ENCODE data around the gene ELMO3. TPM values are rescaled to one million over a fixed set of nuclear protein-coding genes. Genes with fewer than 3 reads are reported as not detected.

ELMO3 gene
- total and polyA plus RNA-seq, 2 of the 4 experiments (the other 2 are of a cell fraction): 0.36 to 1.6 TPM

GRCh38 chr16:67165121-67166078, 33.5 kb upstream of the ELMO3 start:
- no peak overlapping the region for H4K5ac ChIP-seq (ENCODE audit: low read depth, low read length)
- no peak overlapping the region for H2BK20ac ChIP-seq (ENCODE audit: low read depth, low read length)
- peaks cover 7% of the 10 kb centered on the region; the same call in 1 of the 2 replicates for H3K9me1 ChIP-seq (ENCODE audit: insufficient read depth, low read length)
- no peak overlapping the region for H2AK5ac ChIP-seq (ENCODE audit: low read depth, low read length)
- H2AFZ ChIP-seq (replicated peaks; ENCODE audit: low read length, poor library complexity): peak overlapping the region; percentile 33
- DNase-seq: no peak
- H3K18ac ChIP-seq (ENCODE audit: low read depth, low read length): no peak overlapping the region
- H3K4me3 ChIP-seq (ENCODE audit: insufficient read depth, low read depth, low read length): no peak overlapping the region
- H3K23ac ChIP-seq (ENCODE audit: low read depth, low read length): no peak overlapping the region
- intact Hi-C loops (cut with micrococcal nuclease): no loop called here
- peaks cover 24% of the 10 kb centered on the region; the same call in 1 of the 2 replicates for H3K27me3 ChIP-seq (ENCODE audit: control insufficient read depth, insufficient read depth, low read length)
- ChIA-PET POLR2A (ENCODE audit: unreplicated experiment) (no interaction called here), CTCF (no interaction called here)
- WGBS, 2 experiments (ENCODE audit: extremely low coverage in 2 of 2, insufficient read length in 1 of 2): 31% methylated on average over 29 of the region's 85 CpGs; no CpG with 5 or more reads in 1 of the 2 experiments
- peaks cover 3% of the 10 kb centered on the region; the same call in 1 of the 2 replicates for H3K36me3 ChIP-seq (ENCODE audit: control insufficient read depth, insufficient read depth, low read length)
- no peak overlapping the region for H4K91ac ChIP-seq (ENCODE audit: insufficient read depth, low read depth, low read length)
- H2BK120ac ChIP-seq (ENCODE audit: low read depth, low read length): no peak overlapping the region
- no peaks in the 10 kb centered on the region for H4K20me1 ChIP-seq (ENCODE audit: insufficient read depth, low read length)
- H3K9me3 ChIP-seq (ENCODE audit: control insufficient read depth, insufficient read depth, low read length): no peaks in the 10 kb centered on the region
- H3K56ac ChIP-seq (ENCODE audit: extremely low read depth, insufficient read depth, low read length): no peak overlapping the region
- no peak overlapping the region for H3K27ac ChIP-seq (ENCODE audit: insufficient read depth, low read length)
- BruUV-seq (replicated peaks): no TSS peak
- H3K4me2 ChIP-seq (ENCODE audit: low read depth, low read length): no peak overlapping the region
- no peak overlapping the region for H2AK9ac ChIP-seq (replicated peaks; ENCODE audit: low read depth, low read length, poor library complexity)
- dilution Hi-C loops (cut with HindIII; ENCODE audit: low sequenced_read_pairs, unreplicated experiment): no loop called here
- no peak overlapping the region for H2BK15ac ChIP-seq (ENCODE audit: low read depth, low read length)
- in situ Hi-C loops (cut with MboI; ENCODE audit: low sequenced_read_pairs): no loop called here
- H4K8ac ChIP-seq (ENCODE audit: low read depth in 2 of 2, low read length in 2 of 2): no peak overlapping the region
- H2BK5ac ChIP-seq (ENCODE audit: low read depth, low read length, poor library complexity, severe bottlenecking): no peak overlapping the region
- H3K4ac ChIP-seq (ENCODE audit: low read depth, low read length): no peak overlapping the region
- no peak for ATAC-seq (ENCODE audit: low read depth)
- peaks cover 0 to 12% of the 10 kb centered on the region in 2 experiments; a peak in 2 of 4 replicates for H3K79me1 ChIP-seq (ENCODE audit: low read depth in 1 of 2, low read length in 2 of 2)
- H3K4me1 ChIP-seq (ENCODE audit: control insufficient read depth, insufficient read depth, low read length): peaks cover 29% of the 10 kb centered on the region
- H3K9ac ChIP-seq (ENCODE audit: low read depth, low read length): no peak overlapping the region
- no peak overlapping the region for H3K14ac ChIP-seq (replicated peaks; ENCODE audit: low read depth, low read length)
- TF ChIP-seq RCOR1 (IDR thresholded peaks at IDR 0.05; ENCODE audit: insufficient replicate concordance, low read length): no peak
- TF ChIP-seq POLR2A (IDR thresholded peaks at IDR 0.05; ENCODE audit: low read depth, low read length): no peak
- no peak for TF ChIP-seq USF2 (IDR thresholded peaks at IDR 0.05; ENCODE audit: low read depth, low read length)
- TF ChIP-seq NFE2L2 (IDR thresholded peaks at IDR 0.05; ENCODE audit: low read depth, low read length): no peak
- no peak for TF ChIP-seq BHLHE40 (IDR thresholded peaks at IDR 0.05; ENCODE audit: low read depth, low read length)
- TF ChIP-seq MXI1 (IDR thresholded peaks at IDR 0.05; ENCODE audit: borderline replicate concordance, low read depth, low read length): no peak
- TF ChIP-seq RAD21 (IDR thresholded peaks at IDR 0.05; ENCODE audit: low read length): no peak
- no peak for TF ChIP-seq CEBPB (IDR thresholded peaks at IDR 0.05; ENCODE audit: low read depth, low read length)
- no peak for TF ChIP-seq FOS (IDR thresholded peaks at IDR 0.05; ENCODE audit: low read depth, low read length)
- no peak for TF ChIP-seq ELK1 (IDR thresholded peaks at IDR 0.05; ENCODE audit: borderline replicate concordance, low read depth, low read length)
- no peak for TF ChIP-seq MAFK (IDR thresholded peaks at IDR 0.05; ENCODE audit: low read depth, low read length)
- no peak for TF ChIP-seq RFX5 (IDR thresholded peaks at IDR 0.05; ENCODE audit: low read depth, low read length)
- no peak for TF ChIP-seq MAZ (IDR thresholded peaks at IDR 0.05; ENCODE audit: borderline replicate concordance, low read depth, low read length)
- TF ChIP-seq CHD1 (IDR thresholded peaks at IDR 0.05; ENCODE audit: low read depth, low read length): no peak

All from IMR-90 (cell line).